Measurements from ENCODE around the gene PPDPF.

Gene PPDPF

GRCh38 chr20:63487781-63488241 lies 32.8 kb upstream of the PPDPF start:
- no peak for DNase-seq

GRCh38 chr20:63488315-63489251 lies 32.0 kb upstream of the PPDPF start:
- no peak for DNase-seq

GRCh38 chr20:63490416-63490815 lies 30.1 kb upstream of the PPDPF start:
- no peak for DNase-seq

- no peak for DNase-seq
Measured at GRCh38 chr20:63491078-63491477, 29.5 kb upstream of the PPDPF start.

GRCh38 chr20:63491635-63492230 lies 28.8 kb upstream of the PPDPF start:
- DNase-seq, result no peak

- no peak for DNase-seq
Measured at GRCh38 chr20:63492518-63492917, 28.0 kb upstream of the PPDPF start.

GRCh38 chr20:63492982-63493381 lies 27.6 kb upstream of the PPDPF start:
- DNase-seq, result no peak

GRCh38 chr20:63493563-63494020 lies 27.0 kb upstream of the PPDPF start:
- no peak for DNase-seq

- no peak for DNase-seq
Measured at GRCh38 chr20:63494084-63494419, 26.5 kb upstream of the PPDPF start.

- DNase-seq, result no peak
Measured at GRCh38 chr20:63494420-63495166, 26.0 kb upstream of the PPDPF start.

- DNase-seq, result no peak
Measured at GRCh38 chr20:63495167-63495720, 25.3 kb upstream of the PPDPF start.

GRCh38 chr20:63495741-63496595 lies 24.6 kb upstream of the PPDPF start:
- DNase-seq, result peak; percentile 38

- DNase-seq, result no peak
Measured at GRCh38 chr20:63496596-63497120, 23.9 kb upstream of the PPDPF start.

- DNase-seq, result no peak
Measured at GRCh38 chr20:63497138-63497945, 23.2 kb upstream of the PPDPF start.

- no peak for DNase-seq
Measured at GRCh38 chr20:63497946-63498935, 22.3 kb upstream of the PPDPF start.

GRCh38 chr20:63498960-63499337 lies 21.6 kb upstream of the PPDPF start, which contains the start of gene EEF1A2:
Gene EEF1A2 (minus strand): TSS chr20:63499083. CDS start chr20:63497763, 1,320 bp downstream.
- DNase-seq, result peak; percentile 50

GRCh38 chr20:63499338-63499969 lies 21.1 kb upstream of the PPDPF start:
- DNase-seq, result peak; percentile 45

GRCh38 chr20:63500151-63500901 lies 20.2 kb upstream of the PPDPF start:
- no peak for DNase-seq
